ENCODE measurements around the gene DENR. TPM values are rescaled to one million over a fixed set of nuclear protein-coding genes. Genes with fewer than 3 reads are reported as not detected.

Gene DENR
- total and polyA plus RNA-seq, 2 of the 13 experiments (the other 11 are each of a cell fraction or from before 2014, with no cell fraction given): 30.0 to 59.1 TPM

- TF ChIP-seq AFF4 (CRISPR knock-in tag; IDR thresholded peaks at IDR 0.05) (no peak), SNAPC4 (CRISPR knock-in tag; IDR thresholded peaks at IDR 0.05) (0 out of 2 replicates have a peak, but pooled peaks have one; percentile 33), SP1 (IDR thresholded peaks at IDR 0.05) (no peak), SP1 (CRISPR knock-in tag; IDR thresholded peaks at IDR 0.05) (no peak), ZNF142 (CRISPR knock-in tag; IDR thresholded peaks at IDR 0.05) (no peak), RELA (CRISPR knock-in tag; IDR thresholded peaks at IDR 0.05) (no peak), NAIF1 (CRISPR knock-in tag; IDR thresholded peaks at IDR 0.05; ENCODE audit: borderline replicate concordance) (no peak), FOXA1 (IDR thresholded peaks at IDR 0.05) (no peak), FOXA1 (CRISPR knock-in tag; IDR thresholded peaks at IDR 0.05) (no peak), ZNF773 (CRISPR knock-in tag; IDR thresholded peaks at IDR 0.05; ENCODE audit: borderline replicate concordance) (no peak), CAMTA2 (CRISPR knock-in tag; IDR thresholded peaks at IDR 0.05; ENCODE audit: borderline replicate concordance) (no peak), ONECUT2 (CRISPR knock-in tag; IDR thresholded peaks at IDR 0.05) (no peak)
These were observed 22.2 kb upstream of the DENR start, which contains the start of gene HCAR1 (continued) for GRCh38 chr12:122730215-122731014.
